Osteocyte (in vitro differentiated cells): ENCODE measurements around the gene RND1. TPM values are rescaled to one million over a fixed set of nuclear protein-coding genes. Genes with fewer than 3 reads are reported as not detected.

Experiments
- DNase-seq: peaks from one replicate; pipeline ENCODE4 v3.0.0; 2021; ENCODE audit warnings: mixed read lengths; ENCODE audit not compliant: unreplicated experiment; ENCODE audit errors: extremely low spot score
- H3K27ac Mint-ChIP-seq: one replicate; pipeline ENCODE4 v1.8.0; 2021; ENCODE audit warnings: mild to moderate bottlenecking, mixed read lengths; ENCODE audit not compliant: unreplicated experiment
- H3K27me3 Mint-ChIP-seq: one replicate; pipeline ENCODE4 v1.8.0; 2021; ENCODE audit warnings: mixed read lengths; ENCODE audit not compliant: unreplicated experiment
- H3K36me3 Mint-ChIP-seq: one replicate; pipeline ENCODE4 v1.8.0; 2021; ENCODE audit warnings: mixed read lengths; ENCODE audit not compliant: unreplicated experiment
- H3K4me1 Mint-ChIP-seq: one replicate; pipeline ENCODE4 v1.8.0; 2021; ENCODE audit warnings: mixed read lengths; ENCODE audit not compliant: unreplicated experiment
- H3K4me3 Mint-ChIP-seq: one replicate; pipeline ENCODE4 v1.8.0; 2021; ENCODE audit warnings: mild to moderate bottlenecking, moderate library complexity, mixed read lengths; ENCODE audit not compliant: unreplicated experiment
- H3K9me3 Mint-ChIP-seq: one replicate; pipeline ENCODE4 v1.8.0; 2021; ENCODE audit warnings: mixed read lengths; ENCODE audit not compliant: unreplicated experiment
- CTCF ChIP-seq: fragments of 200-600 bp; sonication (generic); IDR thresholded peaks from 2 replicates; pipeline ENCODE4 v1.5.0; 2021; ENCODE audit warnings: antibody characterized with exemption, mild to moderate bottlenecking, moderate library complexity
- total RNA-seq: library from RNA; stranded (reverse); gene quantifications from 2 replicates; pipeline ENCODE4 v1.2.1, GENCODE V29; 2021

Gene RND1
- total RNA-seq, 1 donor from 2014 or later: 0.89 TPM

GRCh38 chr12:48889679-48890078 lies 24.0 kb upstream of the RND1 start:
- H3K27me3 Mint-ChIP-seq: peaks cover 23% of the 10 kb centered on the region
- no peak for TF ChIP-seq CTCF
- no peak overlapping the region for H3K4me3 Mint-ChIP-seq
- no peaks in the 10 kb centered on the region for H3K9me3 Mint-ChIP-seq
- no peaks in the 10 kb centered on the region for H3K36me3 Mint-ChIP-seq
- DNase-seq: no peak
- H3K4me1 Mint-ChIP-seq: peaks cover 9% of the 10 kb centered on the region
- H3K27ac Mint-ChIP-seq: no peak overlapping the region

GRCh38 chr12:48883305-48884161 lies 17.9 kb upstream of the RND1 start:
- Mint-ChIP-seq H3K27ac (peak overlapping the region; percentile 84), H3K4me1 (peaks cover 35% of the 10 kb centered on the region), H3K36me3 (no peaks in the 10 kb centered on the region), H3K4me3 (no peak overlapping the region), H3K9me3 (no peaks in the 10 kb centered on the region), H3K27me3 (peaks cover 8% of the 10 kb centered on the region)
- no peak for DNase-seq
- TF ChIP-seq CTCF: no peak

GRCh38 chr12:48882972-48883304 lies 17.3 kb upstream of the RND1 start:
- Mint-ChIP-seq H3K27me3 (peaks cover 8% of the 10 kb centered on the region), H3K36me3 (no peaks in the 10 kb centered on the region), H3K27ac (peak overlapping the region; percentile 84), H3K4me3 (no peak overlapping the region), H3K9me3 (no peaks in the 10 kb centered on the region), H3K4me1 (peaks cover 35% of the 10 kb centered on the region)
- no peak for TF ChIP-seq CTCF
- DNase-seq: no peak

- Mint-ChIP-seq H3K27me3 (peaks cover 8% of the 10 kb centered on the region), H3K4me1 (peaks cover 35% of the 10 kb centered on the region), H3K27ac (peak overlapping the region; percentile 84), H3K4me3 (peak overlapping the region; percentile 64), H3K9me3 (no peaks in the 10 kb centered on the region), H3K36me3 (no peaks in the 10 kb centered on the region)
- TF ChIP-seq CTCF: no peak
- DNase-seq: no peak
Measured at GRCh38 chr12:48882315-48882687, 16.6 kb upstream of the RND1 start.

GRCh38 chr12:48881686-48882314 lies 16.1 kb upstream of the RND1 start:
- H3K27ac Mint-ChIP-seq: peak overlapping the region; percentile 84
- DNase-seq: no peak

More at GRCh38 chr12:48881686-48882314, 16.1 kb upstream of the RND1 start:
- H3K4me3 Mint-ChIP-seq: peak overlapping the region; percentile 64
- H3K27me3 Mint-ChIP-seq: peaks cover 8% of the 10 kb centered on the region
- peaks cover 35% of the 10 kb centered on the region for H3K4me1 Mint-ChIP-seq
- no peak for TF ChIP-seq CTCF
- H3K36me3 Mint-ChIP-seq: no peaks in the 10 kb centered on the region
- no peaks in the 10 kb centered on the region for H3K9me3 Mint-ChIP-seq
